Measurements from ENCODE around the gene USP10. TPM values are rescaled to one million over a fixed set of nuclear protein-coding genes. Genes with fewer than 3 reads are reported as not detected.

Gene USP10
- total RNA-seq, 2 experiments from 2014 or later, result 93.9 to 95.2 TPM

DNA sequence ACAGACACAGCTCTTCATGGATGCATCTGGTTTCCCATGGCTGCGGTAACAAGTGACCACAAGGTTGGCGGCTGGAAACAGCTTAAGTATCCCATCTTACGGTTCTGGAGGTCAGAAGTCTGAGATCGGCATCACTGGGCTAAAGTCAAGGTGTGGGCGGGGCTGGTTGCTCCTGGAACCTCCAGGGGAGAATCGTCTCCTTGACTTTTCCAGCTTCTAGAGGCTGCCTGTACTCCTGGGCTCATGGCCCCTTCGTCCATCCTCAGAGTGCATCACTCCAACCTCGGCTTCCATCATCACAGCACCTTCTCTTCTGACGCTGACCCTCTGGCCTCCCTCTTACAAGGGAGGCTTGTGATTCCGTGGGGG lies 107.1 kb downstream of the USP10 start:
- H3K36me3 Mint-ChIP-seq (ENCODE audit: low read depth), result no peaks in the 10 kb centered on the region
- no peak for DNase-seq
- H3K4me3 Mint-ChIP-seq, result no peak overlapping the region
- H3K27ac Mint-ChIP-seq, result no peak overlapping the region
- peaks cover 22% of the 10 kb centered on the region for H3K4me1 Mint-ChIP-seq (ENCODE audit: low read depth)
- H3K27me3 Mint-ChIP-seq (ENCODE audit: low read depth), result peaks cover 4% of the 10 kb centered on the region
- CTCF ChIA-PET, result no interaction called here
- intact Hi-C loops (cut with micrococcal nuclease), result no loop called here
- no peaks in the 10 kb centered on the region for H3K9me3 Mint-ChIP-seq

DNA sequence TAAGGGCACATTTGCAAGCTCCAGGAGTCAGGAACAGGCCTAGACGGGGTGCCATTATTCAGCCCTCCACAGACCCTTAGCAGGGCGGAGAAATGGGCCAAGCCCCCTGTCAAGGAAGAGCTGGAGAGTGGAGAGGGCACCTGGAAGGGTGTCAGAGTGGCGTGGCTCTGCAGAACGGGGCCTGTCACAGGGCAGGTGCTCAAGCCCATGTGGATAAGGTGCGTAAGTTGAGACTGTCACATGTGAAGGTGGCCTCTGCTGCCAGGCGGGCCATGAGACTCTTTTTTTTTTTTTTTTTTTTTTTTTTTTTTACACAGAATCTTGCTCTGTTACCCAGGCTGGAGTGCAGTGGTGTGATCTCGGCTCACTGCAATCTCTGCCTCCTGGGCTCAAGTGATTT lies 108.0 kb downstream of the USP10 start:
- no peak overlapping the region for H3K4me3 Mint-ChIP-seq
- no peaks in the 10 kb centered on the region for H3K36me3 Mint-ChIP-seq (ENCODE audit: low read depth)
- no peaks in the 10 kb centered on the region for H3K9me3 Mint-ChIP-seq
- H3K27me3 Mint-ChIP-seq (ENCODE audit: low read depth), result peaks cover 4% of the 10 kb centered on the region
- peaks cover 22% of the 10 kb centered on the region for H3K4me1 Mint-ChIP-seq (ENCODE audit: low read depth)
- DNase-seq, result no peak
- intact Hi-C loops (cut with micrococcal nuclease), result no loop called here
- H3K27ac Mint-ChIP-seq, result no peak overlapping the region
- CTCF ChIA-PET, result interaction anchor here (0.6 kb wide), 1 partner anchor 686 kb away, joined by 4 read pairs; no protein-coding TSS in a partner anchor

DNA sequence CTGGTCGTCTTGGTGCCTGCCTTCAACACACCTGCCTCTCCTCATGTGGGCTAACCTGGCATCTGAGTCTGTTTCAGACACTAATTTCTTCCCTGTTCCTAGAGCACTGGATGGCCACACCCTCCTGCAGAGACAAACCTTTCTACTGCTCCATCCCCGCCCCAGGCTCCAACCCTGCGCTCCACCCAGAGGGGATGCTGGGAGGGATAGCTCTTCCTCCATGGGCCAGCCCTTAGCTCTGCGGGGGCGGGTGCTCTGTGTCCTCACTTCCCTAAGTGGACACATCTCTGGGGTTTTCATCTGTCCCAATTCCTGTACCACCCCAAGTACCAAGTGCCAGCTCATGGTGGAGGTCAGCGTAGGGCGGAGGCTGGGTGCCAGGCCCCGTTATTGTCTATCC lies 109.0 kb downstream of the USP10 start:
- peaks cover 4% of the 10 kb centered on the region for H3K27me3 Mint-ChIP-seq (ENCODE audit: low read depth)
- CTCF ChIA-PET, result no interaction called here
- intact Hi-C loops (cut with micrococcal nuclease), result no loop called here
- no peaks in the 10 kb centered on the region for H3K36me3 Mint-ChIP-seq (ENCODE audit: low read depth)
- peaks cover 22% of the 10 kb centered on the region for H3K4me1 Mint-ChIP-seq (ENCODE audit: low read depth)
- no peak for DNase-seq
- H3K4me3 Mint-ChIP-seq, result no peak overlapping the region
- H3K9me3 Mint-ChIP-seq, result no peaks in the 10 kb centered on the region
- no peak overlapping the region for H3K27ac Mint-ChIP-seq

DNA sequence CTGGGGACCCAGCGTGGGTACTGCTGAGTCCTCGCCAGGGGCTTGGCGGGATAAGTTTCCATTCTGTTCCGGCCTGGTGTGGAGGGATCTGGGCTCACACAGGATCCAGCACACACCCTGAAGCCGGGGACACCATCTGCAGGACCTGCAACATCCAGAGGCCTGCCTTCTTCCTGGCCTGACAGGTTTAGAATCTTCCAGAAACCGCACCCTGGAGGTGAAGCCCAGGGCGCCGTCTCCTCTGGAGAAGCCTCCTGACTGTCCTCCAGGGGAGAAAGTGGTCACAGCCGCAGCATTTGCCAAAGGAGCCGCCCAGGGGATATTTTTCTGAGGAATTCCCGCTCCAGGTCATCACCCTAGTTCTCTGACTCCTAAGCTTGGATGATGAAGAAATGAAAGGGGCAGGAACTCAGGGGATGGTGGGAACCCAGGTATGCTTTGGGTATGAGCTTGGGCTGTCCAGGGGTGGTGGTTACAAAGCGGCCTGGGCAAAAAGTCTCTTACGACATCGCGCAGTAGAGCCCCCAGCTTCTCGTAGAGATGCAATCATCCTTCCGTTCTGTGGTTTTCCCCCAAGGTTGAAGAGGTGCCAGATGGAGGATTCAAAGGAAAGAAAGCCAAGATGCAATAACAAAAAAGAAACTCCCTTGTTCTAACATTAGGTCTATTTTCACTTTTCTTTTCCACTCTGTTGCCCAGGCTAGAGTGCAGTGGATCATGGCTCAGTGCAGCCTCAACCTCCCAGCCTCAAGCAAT lies 110.9 kb downstream of the USP10 start:
- intact Hi-C loops (cut with micrococcal nuclease), result loop anchor here (2.0 kb wide), 1 partner anchor 56 kb away; no protein-coding TSS in a partner anchor
- H3K4me3 Mint-ChIP-seq, result no peak overlapping the region
- H3K27ac Mint-ChIP-seq, result peak overlapping the region; percentile 71

DNA sequence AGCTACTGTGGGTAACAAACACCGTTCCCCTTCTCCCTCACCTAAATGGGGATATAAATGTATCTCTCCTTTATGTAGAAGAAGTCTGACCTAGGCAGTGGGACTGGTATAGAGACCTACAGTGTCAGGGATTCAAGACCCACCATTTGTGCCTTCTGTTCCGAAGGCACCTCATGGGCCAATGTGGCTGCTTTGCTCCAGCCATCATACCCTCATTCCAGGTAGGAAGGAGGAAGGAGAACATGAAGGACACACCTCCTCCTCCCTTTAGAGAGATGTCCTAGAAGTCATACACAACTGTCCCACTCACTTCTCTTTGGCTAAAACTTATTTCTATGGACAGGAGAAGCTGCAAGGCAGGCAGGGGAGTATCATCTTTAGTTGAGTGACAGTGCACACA lies 111.7 kb downstream of the USP10 start:
- Mint-ChIP-seq H3K4me3 (no peak overlapping the region), H3K9me3 (no peaks in the 10 kb centered on the region), H3K4me1 (ENCODE audit: low read depth) (peaks cover 16% of the 10 kb centered on the region), H3K27me3 (ENCODE audit: low read depth) (no peaks in the 10 kb centered on the region), H3K27ac (no peak overlapping the region), H3K36me3 (ENCODE audit: low read depth) (no peaks in the 10 kb centered on the region)
- DNase-seq, result no peak
- CTCF ChIA-PET, result interaction anchor here (0.8 to 1.5 kb wide), 2 partner anchors 57 to 158 kb away, joined by 3 to 4 read pairs; no protein-coding TSS in a partner anchor
- intact Hi-C loops (cut with micrococcal nuclease), result loop anchor here (2.0 kb wide), 1 partner anchor 57 kb away; no protein-coding TSS in a partner anchor

More for the DNA sequence above, 110.9 kb downstream of the USP10 start:
- Mint-ChIP-seq H3K27me3 (ENCODE audit: low read depth) (peaks cover 4% of the 10 kb centered on the region), H3K4me1 (ENCODE audit: low read depth) (peaks cover 22% of the 10 kb centered on the region), H3K9me3 (no peaks in the 10 kb centered on the region), H3K36me3 (ENCODE audit: low read depth) (no peaks in the 10 kb centered on the region)
- CTCF ChIA-PET, result interaction anchor here (0.7 to 1.5 kb wide), 2 partner anchors 56 to 168 kb away, joined by 3 to 4 read pairs; no protein-coding TSS in a partner anchor
- peak; percentile 65 for DNase-seq

DNA sequence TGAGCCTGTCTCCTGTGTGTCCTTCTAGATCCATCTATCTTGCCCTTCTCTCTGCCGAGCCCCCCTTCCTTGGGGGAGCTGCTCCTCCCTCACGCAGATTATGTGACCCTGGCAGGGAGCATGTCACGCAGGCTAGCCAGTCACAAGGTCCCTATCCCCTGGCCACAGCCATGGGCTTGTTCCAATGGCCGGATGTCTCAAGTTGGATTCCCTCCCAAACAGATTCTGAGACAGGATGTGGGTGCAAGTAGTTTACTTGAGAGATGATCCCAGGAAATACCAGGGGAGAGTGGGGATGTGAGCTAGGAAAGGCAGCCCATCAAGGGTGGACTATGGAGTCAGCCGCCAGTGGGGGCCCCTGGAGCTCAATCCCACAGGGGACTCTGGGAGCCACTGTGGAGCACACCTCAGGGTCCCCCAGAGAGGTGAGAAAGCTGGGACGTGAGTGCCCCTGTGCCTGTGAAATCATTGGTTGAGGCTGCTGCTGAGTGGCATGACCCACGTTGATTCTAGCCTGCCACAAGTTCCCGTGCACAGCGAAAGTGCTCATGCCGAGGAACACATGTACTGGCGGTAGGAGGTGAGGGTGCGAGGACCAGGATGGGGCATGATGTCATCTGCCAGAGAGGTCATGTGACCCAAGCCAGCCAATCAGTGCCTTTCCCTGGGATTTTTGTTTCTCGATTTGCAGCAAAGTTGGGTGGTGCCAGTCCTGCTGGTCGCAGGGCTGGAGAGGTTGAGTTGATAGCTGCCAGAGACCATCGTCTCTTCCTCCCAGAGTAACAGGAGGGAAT lies 113.5 kb downstream of the USP10 start:
- H3K4me3 Mint-ChIP-seq, result no peak overlapping the region
- intact Hi-C loops (cut with micrococcal nuclease), result no loop called here
- no peaks in the 10 kb centered on the region for H3K9me3 Mint-ChIP-seq
- H3K36me3 Mint-ChIP-seq (ENCODE audit: low read depth), result no peaks in the 10 kb centered on the region
- no peak overlapping the region for H3K27ac Mint-ChIP-seq
- CTCF ChIA-PET, result interaction anchor here (1.0 to 1.6 kb wide), 2 partner anchors 20 to 139 kb away, joined by 3 to 4 read pairs; no protein-coding TSS in a partner anchor
- H3K27me3 Mint-ChIP-seq (ENCODE audit: low read depth), result no peaks in the 10 kb centered on the region
- peaks cover 11% of the 10 kb centered on the region for H3K4me1 Mint-ChIP-seq (ENCODE audit: low read depth)
- DNase-seq, result no peak

DNA sequence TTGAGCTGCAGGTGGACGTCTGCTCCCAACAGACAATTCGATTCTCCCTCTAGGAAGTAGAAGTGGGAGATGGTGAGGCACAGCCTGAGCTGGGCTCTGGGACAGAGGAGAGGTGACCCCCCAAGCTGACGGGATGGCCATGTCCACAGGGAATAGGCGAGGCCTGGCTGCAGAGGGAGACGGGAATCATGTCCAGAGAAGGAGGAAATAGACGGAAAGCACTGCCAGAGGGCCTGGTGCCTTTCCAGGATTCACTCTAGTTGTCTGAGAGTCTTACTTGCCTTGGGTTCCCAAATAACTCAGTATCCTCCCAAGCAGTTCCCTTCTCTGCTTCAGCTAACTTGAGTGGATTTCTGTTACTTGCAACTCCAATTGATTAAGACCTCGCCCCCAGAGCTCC lies 115.7 kb downstream of the USP10 start:
- intact Hi-C loops (cut with micrococcal nuclease), result no loop called here
- no peaks in the 10 kb centered on the region for H3K36me3 Mint-ChIP-seq (ENCODE audit: low read depth)
- CTCF ChIA-PET, result interaction anchor here (0.9 kb wide), 1 partner anchor 76 kb away, joined by 3 read pairs; no protein-coding TSS in a partner anchor
- no peak for DNase-seq
- H3K4me3 Mint-ChIP-seq, result no peak overlapping the region
- H3K27ac Mint-ChIP-seq, result no peak overlapping the region
- H3K4me1 Mint-ChIP-seq (ENCODE audit: low read depth), result peaks cover 18% of the 10 kb centered on the region
- peaks cover 2% of the 10 kb centered on the region for H3K27me3 Mint-ChIP-seq (ENCODE audit: low read depth)
- H3K9me3 Mint-ChIP-seq, result no peaks in the 10 kb centered on the region

DNA sequence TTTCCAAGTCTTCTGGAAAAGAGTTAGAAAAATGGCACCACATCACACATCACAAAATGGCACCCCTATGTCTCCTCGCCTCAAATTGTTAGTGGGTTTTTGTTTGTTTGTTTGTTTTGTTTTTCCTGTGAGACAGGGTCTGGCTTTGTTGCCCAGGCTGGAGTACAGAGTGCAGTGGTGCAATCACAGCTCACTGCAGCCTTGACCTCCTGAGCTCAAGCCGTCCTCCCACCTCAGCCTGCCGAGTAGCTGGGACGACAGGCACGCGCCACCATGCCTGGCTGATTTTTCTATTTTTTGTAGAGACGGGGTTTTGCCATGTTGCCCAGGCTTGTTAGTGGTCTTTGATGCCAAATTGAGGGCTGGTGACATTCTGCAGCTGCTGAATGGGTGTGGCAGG lies 116.2 kb downstream of the USP10 start:
- Mint-ChIP-seq H3K27ac (no peak overlapping the region), H3K4me3 (no peak overlapping the region), H3K4me1 (ENCODE audit: low read depth) (peaks cover 15% of the 10 kb centered on the region), H3K27me3 (ENCODE audit: low read depth) (peaks cover 4% of the 10 kb centered on the region), H3K9me3 (no peaks in the 10 kb centered on the region), H3K36me3 (ENCODE audit: low read depth) (no peaks in the 10 kb centered on the region)
- CTCF ChIA-PET, result no interaction called here
- no peak for DNase-seq
- intact Hi-C loops (cut with micrococcal nuclease), result no loop called here

DNA sequence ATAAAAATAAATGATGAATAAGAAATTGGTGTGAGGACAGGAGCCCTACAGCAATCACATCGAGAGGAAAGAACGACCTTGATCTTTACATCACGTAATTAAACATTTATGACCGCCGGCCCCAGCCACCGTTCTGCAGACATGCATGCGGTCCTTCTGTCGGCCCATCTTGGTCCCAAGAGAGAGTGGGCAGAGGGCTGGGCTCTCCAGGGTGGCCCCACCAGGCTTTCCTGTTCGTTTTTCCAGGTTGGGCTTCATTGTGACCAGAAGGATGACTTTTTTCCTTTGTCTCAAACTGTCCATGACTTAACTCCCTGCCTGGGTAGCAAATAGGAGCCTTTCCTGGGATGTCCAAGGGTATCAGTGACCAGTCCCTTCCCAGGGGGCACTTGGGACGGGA lies 116.7 kb downstream of the USP10 start:
- no peak for DNase-seq
- Mint-ChIP-seq H3K36me3 (ENCODE audit: low read depth) (no peaks in the 10 kb centered on the region), H3K27me3 (ENCODE audit: low read depth) (peaks cover 5% of the 10 kb centered on the region), H3K9me3 (no peaks in the 10 kb centered on the region), H3K4me1 (ENCODE audit: low read depth) (peaks cover 15% of the 10 kb centered on the region), H3K4me3 (no peak overlapping the region), H3K27ac (no peak overlapping the region)
- intact Hi-C loops (cut with micrococcal nuclease), result no loop called here
- CTCF ChIA-PET, result no interaction called here

DNA sequence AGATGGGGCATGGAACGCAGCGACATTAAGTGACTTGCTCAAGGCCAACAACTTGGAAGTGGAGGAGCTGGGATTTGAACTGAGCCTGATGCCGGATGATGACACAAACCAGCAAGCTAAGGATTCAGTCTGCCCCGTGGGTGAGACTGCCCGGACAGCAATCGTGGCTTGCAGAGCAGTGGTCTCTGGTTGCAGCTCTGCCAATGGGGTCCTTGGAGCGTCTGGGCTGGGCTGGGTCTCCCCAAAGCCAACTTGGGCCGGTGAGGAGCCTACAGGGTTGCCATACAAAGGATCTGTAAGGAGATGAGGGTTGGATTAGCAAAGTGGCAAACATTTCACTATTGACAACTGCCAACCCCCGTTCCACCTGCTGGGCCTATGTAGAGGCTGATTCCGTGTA lies 117.4 kb downstream of the USP10 start:
- Mint-ChIP-seq H3K27ac (no peak overlapping the region), H3K36me3 (ENCODE audit: low read depth) (no peaks in the 10 kb centered on the region), H3K4me3 (no peak overlapping the region), H3K27me3 (ENCODE audit: low read depth) (peaks cover 5% of the 10 kb centered on the region), H3K9me3 (no peaks in the 10 kb centered on the region), H3K4me1 (ENCODE audit: low read depth) (peaks cover 13% of the 10 kb centered on the region)
- CTCF ChIA-PET, result no interaction called here
- intact Hi-C loops (cut with micrococcal nuclease), result no loop called here
- DNase-seq, result no peak

DNA sequence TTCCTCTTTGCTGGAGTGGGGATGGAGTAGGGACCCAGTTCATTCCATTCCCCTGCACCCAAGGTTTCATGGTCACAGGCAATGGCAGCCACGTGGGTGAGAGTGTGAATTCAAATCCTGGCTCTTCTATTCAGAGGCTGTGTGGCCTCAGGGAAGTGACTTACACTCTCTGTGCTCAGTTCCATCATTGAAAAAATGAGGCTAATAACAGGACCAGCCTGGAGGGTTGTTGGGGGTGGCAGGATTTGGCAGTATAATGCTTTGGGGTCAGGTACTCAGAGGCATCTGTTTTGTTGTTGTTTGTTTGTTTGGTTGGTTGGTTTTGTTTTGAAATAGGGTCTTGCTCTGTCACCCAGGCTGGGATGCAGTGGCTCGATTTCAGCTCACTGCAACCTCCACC lies 117.8 kb downstream of the USP10 start:
- intact Hi-C loops (cut with micrococcal nuclease), result no loop called here
- no peaks in the 10 kb centered on the region for H3K36me3 Mint-ChIP-seq (ENCODE audit: low read depth)
- no peak for DNase-seq

DNA sequence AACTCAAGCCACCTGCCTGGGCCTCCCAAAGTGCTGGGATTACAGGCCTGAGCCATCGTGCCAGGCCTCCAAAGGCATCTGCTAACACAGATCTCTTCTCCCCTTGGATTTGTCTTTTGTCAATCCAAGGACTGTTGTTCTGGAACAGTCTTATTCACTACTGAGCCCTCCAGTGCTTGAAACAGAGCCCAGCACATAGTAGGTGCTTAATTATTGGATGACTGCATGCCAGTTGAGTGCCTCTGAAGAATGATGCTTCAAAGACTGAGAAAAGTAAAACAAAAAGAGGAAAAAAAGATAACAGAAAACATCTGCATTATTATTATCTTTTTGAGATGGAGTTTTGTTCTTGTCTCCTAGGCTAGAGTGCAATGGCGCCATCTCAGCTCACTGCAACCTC lies 118.3 kb downstream of the USP10 start:
- intact Hi-C loops (cut with micrococcal nuclease), result no loop called here
- CTCF ChIA-PET, result interaction anchor here (0.6 to 1.2 kb wide), 2 partner anchors 63 to 80 kb away, joined by 3 read pairs; no protein-coding TSS in a partner anchor
- H3K4me1 Mint-ChIP-seq (ENCODE audit: low read depth), result peaks cover 13% of the 10 kb centered on the region
- H3K4me3 Mint-ChIP-seq, result no peak overlapping the region
- no peak overlapping the region for H3K27ac Mint-ChIP-seq
- no peak for DNase-seq
- H3K27me3 Mint-ChIP-seq (ENCODE audit: low read depth), result peaks cover 5% of the 10 kb centered on the region
- H3K9me3 Mint-ChIP-seq, result no peaks in the 10 kb centered on the region
- no peaks in the 10 kb centered on the region for H3K36me3 Mint-ChIP-seq (ENCODE audit: low read depth)

More for the DNA sequence above, 117.8 kb downstream of the USP10 start:
- no peaks in the 10 kb centered on the region for H3K9me3 Mint-ChIP-seq
- peaks cover 5% of the 10 kb centered on the region for H3K27me3 Mint-ChIP-seq (ENCODE audit: low read depth)
- CTCF ChIA-PET, result no interaction called here
- H3K27ac Mint-ChIP-seq, result no peak overlapping the region
- peaks cover 13% of the 10 kb centered on the region for H3K4me1 Mint-ChIP-seq (ENCODE audit: low read depth)
- H3K4me3 Mint-ChIP-seq, result no peak overlapping the region
